Activated T-helper 17 cell treated with anti-CD3 and anti-CD28 coated beads, Interleukin-2, amount 50 U/mL, for 72 hours (primary cell): Measurements from ENCODE around the gene GRPEL2. TPM values are rescaled to one million over a fixed set of nuclear protein-coding genes. Genes with fewer than 3 reads are reported as not detected.

Experiments
- ATAC-seq: fragments of 150-1000 bp; cut with Tn5 transposase; replicated peaks from 2 replicates; pipeline ENCODE4 v1.10.0; 2021; ENCODE audit warnings: mild to moderate bottlenecking, moderate library complexity
- H3K27ac Mint-ChIP-seq: one replicate; pipeline ENCODE4 v1.8.0; 2022; ENCODE audit warnings: mixed read lengths
- H3K27me3 Mint-ChIP-seq: one replicate; pipeline ENCODE4 v1.8.0; 2022; ENCODE audit warnings: mixed read lengths
- H3K36me3 Mint-ChIP-seq: one replicate; pipeline ENCODE4 v1.8.0; 2022; ENCODE audit warnings: low read depth, mild to moderate bottlenecking, mixed read lengths
- H3K4me1 Mint-ChIP-seq: one replicate; pipeline ENCODE4 v1.8.0; 2022; ENCODE audit warnings: mixed read lengths
- H3K4me3 Mint-ChIP-seq: one replicate; pipeline ENCODE4 v1.8.0; 2022; ENCODE audit warnings: mild to moderate bottlenecking, mixed read lengths
- H3K9me3 Mint-ChIP-seq: one replicate; pipeline ENCODE4 v1.8.0; 2022; ENCODE audit warnings: mixed read lengths
- total RNA-seq, 2 donors: library from RNA; stranded (reverse); gene quantifications; one replicate each; pipeline ENCODE4 v1.2.3, GENCODE V29; 2022

The GRPEL2 gene
- total RNA-seq, 2 donors from 2014 or later = 27.6 to 28.1 TPM

- Mint-ChIP-seq H3K27me3 (no peaks in the 10 kb centered on the region), H3K27ac (peak overlapping the region; percentile 79), H3K9me3 (peaks cover 6% of the 10 kb centered on the region), H3K4me3 (peak overlapping the region; percentile 96), H3K36me3 (peaks cover 30% of the 10 kb centered on the region), H3K4me1 (peaks cover 43% of the 10 kb centered on the region)
- no peak for ATAC-seq
These were observed 13.0 kb downstream of the GRPEL2 start for GRCh38 chr5:149358294-149358651.

- peak overlapping the region; percentile 96 for H3K4me3 Mint-ChIP-seq
- no peaks in the 10 kb centered on the region for H3K27me3 Mint-ChIP-seq
- peaks cover 23% of the 10 kb centered on the region for H3K36me3 Mint-ChIP-seq
- ATAC-seq = no peak
- H3K4me1 Mint-ChIP-seq = peaks cover 42% of the 10 kb centered on the region
- peaks cover 6% of the 10 kb centered on the region for H3K9me3 Mint-ChIP-seq
- H3K27ac Mint-ChIP-seq = peak overlapping the region; percentile 79
These were observed 13.7 kb downstream of the GRPEL2 start for GRCh38 chr5:149358868-149359495.

GRCh38 chr5:149360272-149360671, 15.0 kb downstream of the GRPEL2 start:
- H3K4me1 Mint-ChIP-seq = peaks cover 34% of the 10 kb centered on the region
- H3K4me3 Mint-ChIP-seq = peak overlapping the region; percentile 96
- peaks cover 10% of the 10 kb centered on the region for H3K36me3 Mint-ChIP-seq
- no peaks in the 10 kb centered on the region for H3K27me3 Mint-ChIP-seq
- peaks cover 3% of the 10 kb centered on the region for H3K9me3 Mint-ChIP-seq
- peak overlapping the region; percentile 79 for H3K27ac Mint-ChIP-seq
- no peak for ATAC-seq

GRCh38 chr5:149362541-149362940, 17.2 kb downstream of the GRPEL2 start:
- ATAC-seq = no peak
- Mint-ChIP-seq H3K9me3 (no peaks in the 10 kb centered on the region), H3K4me3 (no peak overlapping the region), H3K27me3 (no peaks in the 10 kb centered on the region), H3K27ac (peak overlapping the region; percentile 36), H3K36me3 (no peaks in the 10 kb centered on the region), H3K4me1 (peaks cover 27% of the 10 kb centered on the region)

GRCh38 chr5:149363358-149363757, 18.1 kb downstream of the GRPEL2 start:
- peaks cover 28% of the 10 kb centered on the region for H3K4me1 Mint-ChIP-seq
- H3K27ac Mint-ChIP-seq = no peak overlapping the region
- H3K4me3 Mint-ChIP-seq = no peak overlapping the region
- ATAC-seq = no peak
- no peaks in the 10 kb centered on the region for H3K27me3 Mint-ChIP-seq
- H3K9me3 Mint-ChIP-seq = no peaks in the 10 kb centered on the region
- H3K36me3 Mint-ChIP-seq = peaks cover 3% of the 10 kb centered on the region

GRCh38 chr5:149363936-149364335, 18.6 kb downstream of the GRPEL2 start:
- no peak for ATAC-seq
- no peak overlapping the region for H3K27ac Mint-ChIP-seq
- no peaks in the 10 kb centered on the region for H3K9me3 Mint-ChIP-seq
- peaks cover 6% of the 10 kb centered on the region for H3K36me3 Mint-ChIP-seq
- H3K4me1 Mint-ChIP-seq = peaks cover 23% of the 10 kb centered on the region
- no peaks in the 10 kb centered on the region for H3K27me3 Mint-ChIP-seq
- no peak overlapping the region for H3K4me3 Mint-ChIP-seq

GRCh38 chr5:149364719-149365118, 19.4 kb downstream of the GRPEL2 start:
- Mint-ChIP-seq H3K27me3 (no peaks in the 10 kb centered on the region), H3K27ac (no peak overlapping the region), H3K9me3 (no peaks in the 10 kb centered on the region), H3K36me3 (peaks cover 6% of the 10 kb centered on the region), H3K4me3 (no peak overlapping the region), H3K4me1 (peaks cover 18% of the 10 kb centered on the region)
- no peak for ATAC-seq

GRCh38 chr5:149365418-149365817, 20.1 kb downstream of the GRPEL2 start:
- Mint-ChIP-seq H3K36me3 (peaks cover 6% of the 10 kb centered on the region), H3K9me3 (no peaks in the 10 kb centered on the region), H3K27me3 (no peaks in the 10 kb centered on the region), H3K4me1 (peaks cover 11% of the 10 kb centered on the region), H3K4me3 (no peak overlapping the region), H3K27ac (no peak overlapping the region)
- ATAC-seq = peak; percentile 47

GRCh38 chr5:149366169-149366729, 20.9 kb downstream of the GRPEL2 start:
- H3K27ac Mint-ChIP-seq = no peak overlapping the region
- no peaks in the 10 kb centered on the region for H3K27me3 Mint-ChIP-seq
- H3K4me1 Mint-ChIP-seq = peaks cover 7% of the 10 kb centered on the region
- H3K9me3 Mint-ChIP-seq = no peaks in the 10 kb centered on the region
- no peak overlapping the region for H3K4me3 Mint-ChIP-seq
- no peak for ATAC-seq
- H3K36me3 Mint-ChIP-seq = peaks cover 6% of the 10 kb centered on the region

- no peak overlapping the region for H3K4me3 Mint-ChIP-seq
- H3K27me3 Mint-ChIP-seq = no peaks in the 10 kb centered on the region
- H3K36me3 Mint-ChIP-seq = peaks cover 6% of the 10 kb centered on the region
- peaks cover 7% of the 10 kb centered on the region for H3K4me1 Mint-ChIP-seq
- peak overlapping the region; percentile 58 for H3K27ac Mint-ChIP-seq
- H3K9me3 Mint-ChIP-seq = no peaks in the 10 kb centered on the region
- peak; percentile 72 for ATAC-seq
These were observed 22.1 kb downstream of the GRPEL2 start for GRCh38 chr5:149367249-149367971.

GRCh38 chr5:149367972-149368645, 22.8 kb downstream of the GRPEL2 start:
- Mint-ChIP-seq H3K27ac (no peak overlapping the region), H3K4me1 (peaks cover 7% of the 10 kb centered on the region), H3K36me3 (peaks cover 6% of the 10 kb centered on the region), H3K9me3 (no peaks in the 10 kb centered on the region), H3K4me3 (no peak overlapping the region), H3K27me3 (no peaks in the 10 kb centered on the region)
- ATAC-seq = no peak

GRCh38 chr5:149370878-149371277, 25.6 kb downstream of the GRPEL2 start:
- Mint-ChIP-seq H3K27me3 (no peaks in the 10 kb centered on the region), H3K36me3 (peaks cover 6% of the 10 kb centered on the region), H3K27ac (no peak overlapping the region), H3K4me3 (no peak overlapping the region), H3K4me1 (peaks cover 7% of the 10 kb centered on the region), H3K9me3 (no peaks in the 10 kb centered on the region)
- ATAC-seq = no peak

GRCh38 chr5:149371296-149371962, 26.1 kb downstream of the GRPEL2 start:
- peaks cover 6% of the 10 kb centered on the region for H3K36me3 Mint-ChIP-seq

GRCh38 chr5:149372076-149372795, 26.9 kb downstream of the GRPEL2 start:
- no peak overlapping the region for H3K27ac Mint-ChIP-seq
- H3K36me3 Mint-ChIP-seq = peaks cover 6% of the 10 kb centered on the region
- ATAC-seq = no peak
- H3K4me3 Mint-ChIP-seq = no peak overlapping the region
- H3K4me1 Mint-ChIP-seq = peaks cover 4% of the 10 kb centered on the region
- no peaks in the 10 kb centered on the region for H3K9me3 Mint-ChIP-seq
- no peaks in the 10 kb centered on the region for H3K27me3 Mint-ChIP-seq

More at GRCh38 chr5:149371296-149371962, 26.1 kb downstream of the GRPEL2 start:
- Mint-ChIP-seq H3K9me3 (no peaks in the 10 kb centered on the region), H3K4me3 (no peak overlapping the region), H3K27me3 (no peaks in the 10 kb centered on the region), H3K4me1 (peaks cover 7% of the 10 kb centered on the region), H3K27ac (no peak overlapping the region)
- peak; percentile 93 for ATAC-seq
